Activated naive CD4-positive, alpha-beta T cell treated with anti-CD3 and anti-CD28 coated beads, Interleukin-2, amount 50 U/mL, for 72 hours (primary cell): ENCODE measurements around the gene APOL3. TPM values are rescaled to one million over a fixed set of nuclear protein-coding genes. Genes with fewer than 3 reads are reported as not detected.
"Not testable (repeated sequence)": the region's sequence is repeated elsewhere in the genome, so short reads cannot be mapped to it uniquely, and the experiment has no call there.

Experiments
- ATAC-seq, 2 donors: fragments of 150-1000 bp; cut with Tn5 transposase; 2 replicates each; pipeline ENCODE4 v1.10.0; 2021; ENCODE audit warnings: mild to moderate bottlenecking in 2 of 2, moderate library complexity in 2 of 2
- DNase-seq, 2 donors: peaks; one replicate each; pipeline ENCODE4 v3.0.0; 2021 to 2022; ENCODE audit warnings: low spot score in 2 of 2
- H3K27ac Mint-ChIP-seq, 2 donors: one replicate each; pipeline ENCODE4 v1.8.0; 2022; ENCODE audit warnings: mild to moderate bottlenecking in 2 of 2, mixed read lengths in 2 of 2
- H3K36me3 Mint-ChIP-seq, 2 donors: one replicate each; pipeline ENCODE4 v1.8.0; 2022; ENCODE audit warnings: mixed read lengths in 2 of 2
- H3K9me3 Mint-ChIP-seq, 2 donors: one replicate each; pipeline ENCODE4 v1.8.0; 2022; ENCODE audit warnings: mixed read lengths in 2 of 2
- total RNA-seq, 2 donors: library from RNA; stranded (reverse); gene quantifications; one replicate each; pipeline ENCODE4 v1.2.3, GENCODE V29; 2022

Gene APOL3
- total RNA-seq, 2 donors from 2014 or later: 46.4 to 70.0 TPM

DNA sequence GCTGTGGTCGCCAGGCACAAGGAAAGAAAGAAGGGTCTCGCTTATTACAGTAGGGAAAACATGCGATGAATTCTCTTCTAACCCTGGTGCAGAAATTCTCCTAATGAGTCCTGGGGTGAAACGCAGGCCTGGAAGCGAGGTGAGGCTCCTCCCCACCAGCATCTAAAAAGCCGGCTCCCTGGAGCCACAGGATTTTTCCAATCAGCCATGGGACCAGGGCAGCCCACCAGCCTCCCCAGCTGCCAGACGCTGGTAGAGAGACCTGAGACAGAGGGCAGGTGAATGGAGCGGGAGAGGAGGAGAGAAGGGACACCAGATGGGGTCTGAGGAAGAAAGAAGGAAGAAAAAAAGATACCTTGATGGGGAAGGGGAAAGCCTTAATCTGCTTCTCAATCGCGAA lies 28.6 kb downstream of the APOL3 start:
- no peak for DNase-seq
- Mint-ChIP-seq H3K27ac (no peak overlapping the region), H3K36me3 (no peaks in the 10 kb centered on the region), H3K9me3 (no peaks in the 10 kb centered on the region)
- no peak for ATAC-seq

DNA sequence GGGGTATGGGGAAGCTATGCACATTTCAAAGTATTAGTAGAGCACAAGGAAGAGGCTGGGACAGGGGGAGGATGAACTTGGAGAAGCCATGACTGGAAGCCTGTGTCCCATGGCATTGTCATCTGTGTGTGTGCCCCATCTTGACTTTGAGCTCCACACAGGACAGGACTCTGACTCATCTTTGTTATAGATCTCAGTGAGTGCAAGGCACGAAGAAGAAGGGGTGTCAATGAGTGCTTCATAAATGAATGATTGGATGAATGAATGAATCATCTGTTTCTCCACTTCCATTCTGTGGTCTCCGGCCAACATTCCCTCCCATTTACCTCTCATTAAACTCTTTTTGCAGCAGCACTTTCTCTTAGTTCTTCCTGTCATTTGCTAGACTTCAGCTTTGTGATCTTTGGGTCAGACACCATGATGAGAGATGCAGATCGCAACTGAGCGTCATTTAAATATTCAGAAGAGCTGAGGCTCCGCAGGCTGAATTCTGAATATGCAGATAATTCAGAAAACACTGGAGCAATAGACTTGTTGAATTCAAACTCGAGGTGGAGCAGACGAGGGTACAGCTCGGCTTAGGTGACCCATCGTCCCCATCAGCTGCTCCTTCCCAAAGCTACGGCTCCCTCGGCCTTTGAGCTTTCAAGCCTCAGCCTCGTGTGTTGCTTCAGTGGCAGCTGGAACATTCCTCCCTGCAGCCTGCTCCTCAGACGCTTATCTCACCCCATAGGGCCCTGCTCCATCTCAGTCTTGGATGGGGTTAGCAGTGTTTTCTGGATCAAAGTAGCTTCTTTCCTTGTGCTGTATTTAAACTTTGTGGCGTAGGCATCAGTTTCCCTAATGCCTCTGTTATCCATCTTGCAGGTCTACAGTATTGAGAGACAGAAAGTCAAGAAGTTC lies 30.8 kb downstream of the APOL3 start:
- ATAC-seq: no peak
- Mint-ChIP-seq H3K36me3 (no peaks in the 10 kb centered on the region), H3K27ac (peak overlapping the region in 1 of 2 donors; percentile 25), H3K9me3 (no peaks in the 10 kb centered on the region)
- DNase-seq: no peak

DNA sequence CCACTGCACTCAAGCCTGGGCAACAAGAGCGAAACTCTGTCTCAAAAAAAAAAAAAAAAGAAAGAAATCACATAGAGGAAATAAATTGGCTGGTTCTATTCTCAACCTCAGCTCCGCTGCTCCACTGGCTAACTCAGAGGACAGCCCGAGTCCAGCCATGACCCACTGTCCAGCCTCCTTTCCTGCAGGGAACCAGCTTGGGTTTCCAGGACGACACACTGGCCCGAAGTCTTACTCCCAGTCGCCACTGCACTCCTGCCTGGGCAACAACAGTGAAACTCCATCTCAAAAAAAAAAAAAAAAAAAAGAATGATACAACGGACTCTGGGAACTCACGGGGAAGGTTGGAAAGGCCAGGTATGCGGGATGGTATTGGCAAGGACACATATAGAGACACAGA lies 31.5 kb downstream of the APOL3 start:
- H3K27ac Mint-ChIP-seq: no peak overlapping the region
- peaks cover 0 to under 1% of the 10 kb centered on the region in 2 donors for H3K9me3 Mint-ChIP-seq
- DNase-seq (no peak), ATAC-seq (no peak)
- peaks cover 0 to under 1% of the 10 kb centered on the region in 2 donors for H3K36me3 Mint-ChIP-seq

DNA sequence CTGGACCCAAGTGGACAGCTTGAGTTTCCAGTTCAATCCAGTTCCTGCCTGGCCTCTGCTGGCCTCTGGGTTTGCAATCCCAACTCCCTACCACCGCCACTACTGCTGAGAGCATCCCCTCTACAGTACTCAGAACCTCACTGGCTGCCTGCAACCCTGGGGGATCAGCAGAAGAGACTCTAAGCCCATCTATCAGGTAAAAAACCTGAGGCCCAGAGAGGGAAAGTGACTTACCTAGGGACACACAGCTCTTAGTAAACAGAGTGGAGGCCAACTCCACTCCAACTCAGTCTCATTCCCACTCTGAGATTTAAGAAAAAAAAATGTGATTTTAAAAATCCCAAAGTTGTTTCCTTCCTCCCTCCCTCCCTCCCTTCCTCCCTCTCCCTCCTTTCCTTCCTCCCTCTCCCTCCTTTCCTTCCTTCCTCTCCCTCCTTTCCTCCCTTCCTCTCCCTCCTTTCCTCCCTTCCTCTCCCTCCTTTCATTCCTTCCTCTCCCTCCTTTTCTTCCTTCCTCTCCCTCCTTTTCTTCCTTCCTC lies 34.5 kb downstream of the APOL3 start:
- DNase-seq: no peak

GRCh38 chr22:36125434-36125833 lies 35.1 kb downstream of the APOL3 start:
- DNase-seq (no peak), ATAC-seq (no peak)
- Mint-ChIP-seq H3K9me3 (peaks cover 0 to 5% of the 10 kb centered on the region in 2 donors), H3K36me3 (peaks cover 0 to 6% of the 10 kb centered on the region in 2 donors), H3K27ac (no peak overlapping the region)

More for the DNA sequence above, 34.5 kb downstream of the APOL3 start:
- Mint-ChIP-seq H3K36me3 (peaks cover 0 to 6% of the 10 kb centered on the region in 2 donors), H3K27ac (no peak overlapping the region), H3K9me3 (peaks cover 0 to 5% of the 10 kb centered on the region in 2 donors)
- no peak for ATAC-seq

GRCh38 chr22:36124666-36125065 lies 35.9 kb downstream of the APOL3 start:
- H3K36me3 Mint-ChIP-seq: peaks cover 0 to 6% of the 10 kb centered on the region in 2 donors
- no peak for DNase-seq

GRCh38 chr22:36123673-36124630 lies 36.6 kb downstream of the APOL3 start:
- peak; percentile 98 to 99 for ATAC-seq

More at GRCh38 chr22:36124666-36125065, 35.9 kb downstream of the APOL3 start:
- H3K27ac Mint-ChIP-seq: peak overlapping the region in 1 of 2 donors; percentile 71
- H3K9me3 Mint-ChIP-seq: peaks cover 0 to 5% of the 10 kb centered on the region in 2 donors
- no peak for ATAC-seq

GRCh38 chr22:36120621-36121351 lies 39.8 kb downstream of the APOL3 start:
- H3K36me3 Mint-ChIP-seq, ATAC-seq, H3K9me3 Mint-ChIP-seq, H3K27ac Mint-ChIP-seq, DNase-seq: not testable (repeated sequence)

More at GRCh38 chr22:36123673-36124630, 36.6 kb downstream of the APOL3 start:
- Mint-ChIP-seq H3K27ac (peak overlapping the region; percentile 27 to 71), H3K36me3 (peaks cover 0 to 6% of the 10 kb centered on the region in 2 donors), H3K9me3 (peaks cover 0 to 5% of the 10 kb centered on the region in 2 donors)
- DNase-seq: peak; percentile 92 to 94

DNA sequence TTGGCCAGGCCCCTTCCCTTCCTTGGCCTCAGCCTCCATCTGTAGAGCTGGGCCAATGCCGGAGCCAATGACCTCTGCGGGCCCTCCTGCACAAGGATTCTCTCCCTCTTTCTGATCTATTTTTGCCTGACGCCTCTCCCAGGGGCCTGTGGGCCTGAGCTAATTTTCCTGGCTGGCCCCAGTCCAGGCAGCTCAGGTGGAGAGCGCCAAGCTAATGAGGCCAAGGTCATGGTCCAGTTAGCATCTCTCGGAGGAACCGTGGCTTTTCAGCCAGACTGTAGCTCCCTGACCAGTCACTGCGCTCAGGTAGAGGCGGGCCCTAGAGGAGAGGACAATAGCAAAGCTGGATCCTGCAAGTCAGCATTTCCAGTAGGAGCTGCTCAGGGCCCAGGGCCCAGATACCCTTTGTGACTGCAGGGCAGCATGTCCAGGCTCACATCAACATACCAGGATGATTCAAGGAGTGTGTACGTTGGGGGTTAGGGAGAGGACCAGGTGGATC lies 43.5 kb downstream of the APOL3 start:
- H3K27ac Mint-ChIP-seq: peak overlapping the region; percentile 27 to 74
- no peaks in the 10 kb centered on the region for H3K9me3 Mint-ChIP-seq
- ATAC-seq: no peak

DNA sequence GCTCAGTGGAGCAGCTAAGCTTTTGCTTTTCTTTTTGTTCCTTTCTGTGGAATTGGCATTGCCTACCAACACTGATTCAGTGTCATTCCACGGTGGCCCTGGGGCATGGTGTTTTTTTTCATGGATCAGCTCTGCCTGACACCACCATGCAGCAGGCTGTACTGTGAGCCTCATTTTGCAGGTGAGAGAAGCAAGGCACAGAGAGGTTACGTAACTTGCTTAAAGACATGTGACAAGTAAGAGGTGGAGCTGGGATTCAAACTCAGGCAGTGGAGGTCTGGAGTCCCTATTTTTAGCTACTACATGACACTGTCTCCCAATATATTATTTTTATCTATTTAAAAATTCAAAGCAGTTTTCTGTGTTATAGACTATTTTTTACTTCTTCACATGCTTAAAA lies 44.4 kb downstream of the APOL3 start:
- no peak for DNase-seq
- no peak for ATAC-seq
- Mint-ChIP-seq H3K36me3 (no peaks in the 10 kb centered on the region), H3K9me3 (no peaks in the 10 kb centered on the region), H3K27ac (no peak overlapping the region)

More for the DNA sequence above, 43.5 kb downstream of the APOL3 start:
- DNase-seq: no peak
- H3K36me3 Mint-ChIP-seq: no peaks in the 10 kb centered on the region

DNA sequence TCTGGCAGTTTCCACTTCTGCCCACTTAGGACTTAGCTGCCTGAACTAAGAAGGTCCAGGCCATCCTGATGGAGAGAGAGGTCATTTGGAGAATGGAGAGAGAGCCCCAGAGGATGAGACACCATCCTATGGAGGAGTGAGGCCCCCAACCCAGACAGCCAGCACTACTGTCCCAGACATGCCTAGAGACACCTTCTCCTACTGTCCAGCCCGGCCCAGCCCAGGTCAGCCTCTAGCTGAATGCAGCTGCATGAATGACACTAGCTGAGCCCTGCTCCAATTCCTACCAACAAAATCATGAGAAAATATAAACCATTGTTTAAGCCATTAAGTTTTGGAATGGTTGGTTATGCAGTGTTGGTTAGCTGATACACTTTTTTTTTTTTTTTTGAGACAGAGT lies 47.4 kb downstream of the APOL3 start:
- DNase-seq (no peak), ATAC-seq (no peak)
- Mint-ChIP-seq H3K27ac (no peak overlapping the region), H3K36me3 (no peaks in the 10 kb centered on the region), H3K9me3 (no peaks in the 10 kb centered on the region)

- ATAC-seq (no peak), DNase-seq (no peak)
- H3K9me3 Mint-ChIP-seq: no peaks in the 10 kb centered on the region
- H3K27ac Mint-ChIP-seq: no peak overlapping the region
- no peaks in the 10 kb centered on the region for H3K36me3 Mint-ChIP-seq
Measured at GRCh38 chr22:36111316-36111715, 49.2 kb downstream of the APOL3 start.

DNA sequence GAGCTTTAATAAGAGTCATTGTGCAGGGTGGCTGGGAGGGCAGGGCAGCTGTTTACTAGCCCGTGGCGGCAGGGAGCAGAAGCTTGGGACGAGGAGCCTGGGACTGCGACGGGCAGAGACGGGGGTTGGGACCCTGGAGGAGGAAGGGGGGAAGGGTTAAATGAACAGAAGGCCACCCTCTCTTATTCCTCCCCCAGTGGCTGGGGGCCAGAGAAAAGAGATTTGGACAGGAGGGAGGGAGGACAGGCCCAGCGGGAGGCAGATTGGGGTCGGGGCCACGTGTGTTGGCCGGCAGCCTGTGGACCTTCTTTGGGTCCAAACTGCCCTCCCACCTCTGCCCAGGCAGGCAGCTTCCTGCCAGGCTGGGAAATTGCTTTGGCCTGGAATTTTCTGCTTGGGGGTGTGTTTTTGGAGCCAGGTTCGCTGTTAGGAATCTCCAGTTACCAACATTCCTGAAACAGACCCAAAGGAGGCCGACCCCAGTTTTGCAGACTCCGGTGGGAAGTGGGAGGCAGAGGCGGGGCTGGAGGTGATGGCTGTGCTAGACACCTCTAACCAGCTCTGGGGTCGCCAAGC lies 50.2 kb downstream of the APOL3 start:
- no peak overlapping the region for H3K27ac Mint-ChIP-seq
- no peaks in the 10 kb centered on the region for H3K36me3 Mint-ChIP-seq
- no peaks in the 10 kb centered on the region for H3K9me3 Mint-ChIP-seq
- ATAC-seq (no peak), DNase-seq (no peak)

- H3K36me3 Mint-ChIP-seq: no peaks in the 10 kb centered on the region
- no peak overlapping the region for H3K27ac Mint-ChIP-seq
- no peaks in the 10 kb centered on the region for H3K9me3 Mint-ChIP-seq
- ATAC-seq (no peak), DNase-seq (no peak)
Measured at GRCh38 chr22:36107436-36107835, 53.1 kb downstream of the APOL3 start.

DNA sequence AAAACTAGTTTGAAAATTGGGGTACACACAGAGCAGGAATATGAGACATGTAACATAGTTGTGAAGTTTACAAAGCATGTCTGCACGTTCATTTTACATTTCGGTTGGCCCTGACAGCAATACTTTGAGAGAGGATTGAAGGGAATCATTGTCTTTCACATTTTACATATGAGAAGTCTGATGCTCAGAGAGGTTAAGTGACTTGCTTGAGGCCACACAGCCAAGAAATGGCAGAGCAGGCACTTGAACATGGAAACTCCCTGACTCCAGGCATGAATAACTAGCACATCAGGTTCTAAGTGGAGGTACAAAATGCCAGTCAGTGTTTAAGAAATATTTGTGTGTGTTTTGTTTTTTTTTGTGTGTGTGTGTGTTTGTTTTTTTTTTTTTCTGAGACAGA lies 53.6 kb downstream of the APOL3 start:
- H3K27ac Mint-ChIP-seq: no peak overlapping the region
- no peaks in the 10 kb centered on the region for H3K9me3 Mint-ChIP-seq
- no peak for ATAC-seq
- H3K36me3 Mint-ChIP-seq: no peaks in the 10 kb centered on the region
- no peak for DNase-seq

GRCh38 chr22:36104988-36105387 lies 55.6 kb downstream of the APOL3 start:
- Mint-ChIP-seq H3K9me3 (no peaks in the 10 kb centered on the region), H3K36me3 (no peaks in the 10 kb centered on the region), H3K27ac (no peak overlapping the region)
- no peak for ATAC-seq
- DNase-seq: no peak
